GM19452 (cell line): ENCODE data around the gene SPATA46.

Experiments
- ATAC-seq: cut with Tn5 transposase; IDR thresholded peaks from one replicate; pipeline ENCODE4 v1.9.1; 2021; ENCODE audit not compliant: unreplicated experiment

The SPATA46 gene

GRCh38 chr1:162375463-162375862 lies 1.2 kb downstream of the SPATA46 start:
- ATAC-seq, result no peak

GRCh38 chr1:162374406-162374805 lies 2.2 kb downstream of the SPATA46 start:
- ATAC-seq, result no peak

- ATAC-seq, result no peak
Observed at GRCh38 chr1:162373541-162374260, 3.0 kb downstream of the SPATA46 start.

GRCh38 chr1:162373072-162373427 lies 3.6 kb downstream of the SPATA46 start:
- ATAC-seq, result no peak

- ATAC-seq, result no peak
Observed at GRCh38 chr1:162372159-162373071, 4.2 kb downstream of the SPATA46 start.

GRCh38 chr1:162371611-162372010 lies 5.0 kb downstream of the SPATA46 start:
- no peak for ATAC-seq

- ATAC-seq, result no peak
Observed at GRCh38 chr1:162370721-162371120, 5.9 kb downstream of the SPATA46 start.

GRCh38 chr1:162370161-162370560 lies 6.5 kb downstream of the SPATA46 start:
- no peak for ATAC-seq

GRCh38 chr1:162369571-162369970 lies 7.1 kb downstream of the SPATA46 start:
- ATAC-seq, result no peak

GRCh38 chr1:162368451-162368850 lies 8.2 kb downstream of the SPATA46 start:
- no peak for ATAC-seq

GRCh38 chr1:162367772-162368171 lies 8.9 kb downstream of the SPATA46 start:
- ATAC-seq, result no peak

GRCh38 chr1:162367073-162367472 lies 9.6 kb downstream of the SPATA46 start:
- no peak for ATAC-seq

GRCh38 chr1:162366671-162367070 lies 10.0 kb downstream of the SPATA46 start:
- no peak for ATAC-seq

GRCh38 chr1:162366149-162366548 lies 10.5 kb downstream of the SPATA46 start:
- ATAC-seq, result no peak

GRCh38 chr1:162365284-162366020 lies 11.2 kb downstream of the SPATA46 start:
- no peak for ATAC-seq

- ATAC-seq, result no peak
Observed at GRCh38 chr1:162364498-162364897, 12.2 kb downstream of the SPATA46 start.

- ATAC-seq, result no peak
Observed at GRCh38 chr1:162363823-162364222, 12.8 kb downstream of the SPATA46 start.

GRCh38 chr1:162361349-162361748 lies 15.3 kb downstream of the SPATA46 start:
- peak; percentile 54 for ATAC-seq

- ATAC-seq, result no peak
Observed at GRCh38 chr1:162360874-162361260, 15.8 kb downstream of the SPATA46 start.

GRCh38 chr1:162360237-162360873 lies 16.3 kb downstream of the SPATA46 start:
- ATAC-seq, result no peak
